Ovary (tissue), 3 donors: ENCODE data around the gene HP1BP3.

Source experiments
- EP300 ChIP-seq: sonication (generic); formaldehyde crosslinking; IDR thresholded peaks from one replicate; pipeline ENCODE4 v1.6.1; 2017; ENCODE audit warnings: antibody characterized with exemption
- POLR2A ChIP-seq: fragments of 450-650 bp; IDR thresholded peaks from one replicate; pipeline ENCODE4 v1.6.1; 2017; ENCODE audit warnings: antibody characterized with exemption, mild to moderate bottlenecking, moderate library complexity
- TF ChIP-seq, protein P1 (sequence below), 3 donors: fragments of 450-650 bp in 2 of 3; fragments of 200-600 bp in 1 of 3; IDR thresholded peaks; one replicate each; pipeline versions ENCODE4 v1.5.1 to v1.8.0; 2016 to 2022; ENCODE audit warnings: antibody characterized with exemption in 3 of 3, mild to moderate bottlenecking in 1 of 3
- donor health status: DM: no; HTN: no; CAD: no.

DNA sequence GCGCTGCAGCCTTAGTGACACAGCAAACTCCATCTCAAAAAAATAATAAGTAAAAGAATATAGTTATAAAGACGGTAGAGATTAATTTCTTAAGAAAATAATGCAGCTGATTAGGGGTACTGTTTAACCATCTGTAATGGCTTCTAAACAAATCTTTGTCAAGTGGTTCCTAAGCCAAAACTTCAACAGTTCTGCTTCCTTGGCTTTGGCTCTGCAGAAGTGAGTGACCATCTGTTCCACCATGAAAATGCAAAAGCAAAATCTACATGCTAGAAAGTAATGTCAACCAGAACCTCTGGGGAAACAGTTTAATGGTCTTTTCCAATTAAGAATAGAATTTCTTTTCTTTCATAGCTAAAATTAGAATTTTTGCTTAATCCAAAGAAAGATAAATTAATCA is 46.3 kb downstream of the HP1BP3 start:
- TF ChIP-seq, protein P1, sequence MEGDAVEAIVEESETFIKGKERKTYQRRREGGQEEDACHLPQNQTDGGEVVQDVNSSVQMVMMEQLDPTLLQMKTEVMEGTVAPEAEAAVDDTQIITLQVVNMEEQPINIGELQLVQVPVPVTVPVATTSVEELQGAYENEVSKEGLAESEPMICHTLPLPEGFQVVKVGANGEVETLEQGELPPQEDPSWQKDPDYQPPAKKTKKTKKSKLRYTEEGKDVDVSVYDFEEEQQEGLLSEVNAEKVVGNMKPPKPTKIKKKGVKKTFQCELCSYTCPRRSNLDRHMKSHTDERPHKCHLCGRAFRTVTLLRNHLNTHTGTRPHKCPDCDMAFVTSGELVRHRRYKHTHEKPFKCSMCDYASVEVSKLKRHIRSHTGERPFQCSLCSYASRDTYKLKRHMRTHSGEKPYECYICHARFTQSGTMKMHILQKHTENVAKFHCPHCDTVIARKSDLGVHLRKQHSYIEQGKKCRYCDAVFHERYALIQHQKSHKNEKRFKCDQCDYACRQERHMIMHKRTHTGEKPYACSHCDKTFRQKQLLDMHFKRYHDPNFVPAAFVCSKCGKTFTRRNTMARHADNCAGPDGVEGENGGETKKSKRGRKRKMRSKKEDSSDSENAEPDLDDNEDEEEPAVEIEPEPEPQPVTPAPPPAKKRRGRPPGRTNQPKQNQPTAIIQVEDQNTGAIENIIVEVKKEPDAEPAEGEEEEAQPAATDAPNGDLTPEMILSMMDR (IDR thresholded peaks at IDR 0.05) = no peak
- TF ChIP-seq POLR2A (no peak), EP300 (no peak)
